HG02798 (cell line): ENCODE measurements around the gene FSHB.
"Not testable (repeated sequence)": the region's sequence is repeated elsewhere in the genome, so short reads cannot be mapped to it uniquely, and the experiment has no call there.

Experiments
- ATAC-seq: cut with Tn5 transposase; IDR thresholded peaks from one replicate; pipeline ENCODE4 v1.9.1; 2021; ENCODE audit warnings: mild to moderate bottlenecking; ENCODE audit not compliant: unreplicated experiment, poor library complexity

The FSHB gene

DNA sequence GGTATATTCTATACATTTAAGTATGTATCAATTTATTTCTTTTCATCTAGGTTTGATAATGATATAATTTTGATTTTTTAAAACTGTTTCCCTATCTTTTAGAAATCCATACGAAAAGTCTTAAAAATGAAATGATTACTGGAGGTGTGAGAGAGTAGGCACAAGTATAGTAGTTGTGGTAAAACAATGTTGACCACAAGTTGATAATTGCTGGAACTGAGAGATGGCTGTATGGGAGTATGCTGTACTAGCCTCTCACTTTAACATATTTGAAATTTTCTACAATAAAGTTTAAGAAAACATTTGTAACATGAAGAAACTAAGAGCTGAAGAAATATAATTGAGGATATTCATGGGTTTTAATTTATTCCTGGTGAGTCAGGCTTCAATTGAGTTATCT, 30.0 kb downstream of the FSHB start:
- peak; percentile 59 for ATAC-seq

DNA sequence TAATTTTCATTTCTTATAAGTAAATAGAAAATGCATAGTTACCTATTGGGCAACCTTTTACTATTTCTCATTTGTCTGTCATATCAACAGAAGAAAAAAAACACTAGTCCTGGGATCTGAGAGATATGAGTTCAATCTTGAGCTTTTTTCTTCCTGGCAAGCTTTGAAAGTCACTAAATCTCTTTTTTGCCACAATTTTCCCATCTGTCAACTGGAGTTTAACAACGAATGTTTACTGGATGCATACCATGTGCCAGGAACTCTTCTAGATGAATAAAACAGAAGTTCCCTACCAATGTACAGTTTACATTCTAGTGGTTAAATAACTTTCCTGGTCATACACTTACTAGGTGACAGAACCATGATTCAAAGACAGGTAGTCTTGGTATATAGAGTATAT, 31.0 kb downstream of the FSHB start:
- ATAC-seq, result no peak

DNA sequence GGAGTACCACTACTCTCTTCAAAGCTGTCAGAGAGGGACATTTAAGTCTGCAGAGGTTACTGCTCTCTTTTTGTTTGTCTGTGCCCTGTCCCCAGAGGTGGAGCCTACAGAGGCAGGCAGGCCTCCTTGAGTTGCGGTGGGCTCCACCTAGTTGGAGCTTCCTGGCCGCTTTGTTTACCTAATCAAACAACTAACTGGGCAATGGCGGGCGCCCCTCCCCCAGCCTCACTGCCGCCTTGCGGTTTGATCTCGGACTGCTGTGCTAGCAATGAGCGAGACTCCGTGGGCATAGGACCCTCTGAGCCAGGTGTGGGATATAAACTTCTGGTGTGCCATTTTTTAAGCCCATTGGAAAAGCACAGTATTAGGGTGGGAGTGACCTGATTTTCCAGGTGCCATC, 37.8 kb downstream of the FSHB start:
- ATAC-seq, result not testable (repeated sequence)

DNA sequence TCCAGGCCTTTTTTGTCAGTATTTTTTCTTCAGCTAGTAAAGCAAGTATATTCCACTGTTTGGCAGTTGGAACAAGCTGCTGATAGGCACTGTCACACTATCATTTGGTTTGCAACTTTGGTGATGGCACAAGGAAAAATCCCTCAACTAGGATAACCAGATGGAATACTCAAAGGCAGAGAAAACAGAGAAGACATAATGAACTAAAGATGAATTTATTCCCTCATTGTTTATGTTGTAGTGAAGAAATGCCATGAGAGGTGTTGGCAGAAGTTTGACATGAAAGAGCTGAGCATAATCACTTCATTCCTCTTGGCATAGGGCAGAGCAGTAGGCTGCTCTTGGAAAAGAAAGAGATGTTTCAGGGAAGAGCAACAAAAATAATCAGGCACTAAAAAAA, 39.9 kb downstream of the FSHB start:
- ATAC-seq, result no peak

DNA sequence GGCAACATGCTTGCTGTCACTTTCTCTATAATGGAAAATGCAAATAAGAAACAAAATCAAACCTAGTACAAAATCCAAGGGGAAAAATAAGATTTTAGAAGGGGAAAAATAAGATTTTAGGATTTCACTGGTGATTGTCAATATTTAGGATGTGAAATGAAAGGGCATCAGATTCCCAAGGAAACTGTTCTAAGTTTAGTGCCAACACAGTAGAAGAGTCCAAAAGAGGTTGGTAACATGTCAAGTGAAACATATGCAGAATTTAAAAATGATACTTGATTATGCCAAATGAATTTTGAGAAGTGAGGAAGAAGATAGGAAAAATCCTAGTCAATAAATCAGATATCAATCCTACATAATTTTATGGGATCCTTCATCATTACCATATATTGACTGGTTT, 46.4 kb downstream of the FSHB start:
- no peak for ATAC-seq

DNA sequence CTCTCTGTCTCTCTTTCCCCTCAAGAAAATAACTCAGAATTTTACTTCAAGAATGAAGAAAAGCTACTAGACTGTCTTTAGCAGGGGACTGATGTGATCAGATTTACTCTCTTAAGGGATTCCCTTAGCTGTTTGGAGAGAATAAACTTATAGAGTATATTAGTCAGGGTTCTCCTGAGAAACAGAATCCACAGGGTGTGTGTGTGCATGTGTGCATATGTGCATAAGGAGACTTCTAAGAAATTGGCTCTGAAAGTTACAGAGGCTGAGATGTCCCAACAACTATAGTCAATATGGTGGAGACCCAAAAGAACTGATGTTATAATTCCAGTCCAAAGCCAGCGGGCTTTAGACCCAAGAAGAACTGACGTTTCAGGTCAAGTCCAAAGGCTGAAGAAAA, 49.0 kb downstream of the FSHB start:
- no peak for ATAC-seq

DNA sequence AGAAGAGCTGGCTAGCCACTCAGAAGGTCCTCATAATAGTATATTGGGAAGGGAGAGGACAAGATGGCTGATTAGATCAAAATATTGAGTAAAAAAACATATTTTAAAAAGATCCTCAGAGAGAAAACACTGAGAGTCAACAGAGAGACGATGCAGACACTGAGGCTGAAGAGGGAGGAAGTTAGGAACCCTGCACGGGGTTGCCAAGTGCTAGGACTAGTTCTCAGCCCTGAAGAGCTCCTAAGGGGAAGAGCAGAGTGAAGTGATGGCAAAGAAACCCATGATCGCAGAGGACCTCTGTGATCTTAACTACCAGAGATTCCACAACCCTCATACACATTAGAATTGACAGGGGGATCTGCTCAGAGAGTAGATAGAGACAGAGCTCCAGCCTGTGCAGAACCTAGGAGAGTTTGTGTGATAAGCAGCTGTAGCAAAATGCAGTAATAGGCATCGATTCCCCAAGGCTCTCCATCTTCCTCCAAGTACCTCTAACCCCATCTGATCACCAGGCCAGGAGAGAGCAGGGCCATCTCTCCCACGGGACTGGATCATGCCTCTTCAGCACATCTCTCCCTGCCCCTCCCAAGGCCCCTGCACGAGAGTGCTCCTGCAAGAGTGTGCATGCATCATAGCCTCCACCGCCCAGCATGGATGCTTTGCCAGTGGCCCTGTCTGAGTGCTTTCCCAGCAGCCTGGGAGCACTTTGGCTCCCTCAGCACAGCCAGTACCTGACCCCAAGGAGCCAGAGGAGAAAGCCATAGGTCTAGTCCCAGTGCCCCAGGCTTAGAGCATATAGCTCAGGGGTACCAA, 50.9 kb downstream of the FSHB start:
- peak; percentile 27 for ATAC-seq

DNA sequence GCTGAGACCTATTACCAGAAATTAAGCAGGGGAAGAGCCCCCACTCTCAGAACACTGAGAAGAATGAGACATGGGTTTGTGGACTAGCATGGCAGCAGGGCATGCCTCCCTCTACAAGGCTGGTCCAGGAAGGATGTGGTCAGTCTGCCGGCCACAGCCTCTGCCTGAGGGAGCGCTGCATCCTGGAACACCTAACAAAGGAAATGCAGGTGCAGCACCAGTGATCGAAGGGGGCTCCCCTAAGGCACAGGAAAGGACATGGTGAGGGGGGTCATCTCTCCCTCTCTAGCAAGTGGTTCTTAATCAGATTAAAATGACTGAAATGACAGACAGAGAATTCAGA, 51.4 kb downstream of the FSHB start:
- ATAC-seq, result peak; percentile 74
